ENCODE measurements around the gene SPATA3. TPM values are rescaled to one million over a fixed set of nuclear protein-coding genes. Genes with fewer than 3 reads are reported as not detected.
"Not testable (repeated sequence)": the region's sequence is repeated elsewhere in the genome, so short reads cannot be mapped to it uniquely, and the experiment has no call there.

Gene SPATA3
- total RNA-seq, 8 experiments from 2014 or later = 0.71 TPM; not detected in 7

DNA sequence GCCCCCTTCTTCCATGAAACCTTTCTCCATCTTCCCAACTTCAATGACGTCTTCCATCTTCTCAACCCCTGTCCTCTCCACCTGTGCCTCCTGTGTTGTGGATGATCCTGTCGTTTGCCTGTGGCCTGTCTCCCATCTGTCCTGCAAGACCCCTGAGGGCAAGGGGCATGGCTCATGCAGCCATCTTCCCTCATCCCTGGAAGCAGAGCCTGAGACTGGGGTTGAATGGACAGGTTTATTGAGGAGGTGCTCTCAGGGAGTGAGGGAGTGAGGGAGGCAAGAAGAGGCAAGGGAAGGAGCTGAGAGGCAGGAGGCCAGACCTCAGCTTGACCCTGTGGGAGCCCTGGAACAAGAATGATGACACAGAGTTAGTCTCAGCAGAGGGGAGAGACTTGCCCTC is 7.3 kb downstream of the SPATA3 start:
- H3K4me3 ChIP-seq = no peak overlapping the region
- in situ Hi-C loops (cut with MboI; ENCODE audit: low pct_unique_long_range_greater_than_20kb in 2 of 9, low sequenced_read_pairs in 9 of 9, unreplicated experiment in 9 of 9) = no loop called here
- no peak for ATAC-seq (replicated peaks in 6 of 8)
- no peak overlapping the region for H3K27ac ChIP-seq
- H3K4me1 ChIP-seq (replicated peaks in 1 of 2) = no peaks in the 10 kb centered on the region
- 19 to 82% (median 63%) methylated on average over 1 to 2 of the region's 2 CpGs; no CpG with 5 or more reads in 5 of the 10 experiments for WGBS, 10 experiments

DNA sequence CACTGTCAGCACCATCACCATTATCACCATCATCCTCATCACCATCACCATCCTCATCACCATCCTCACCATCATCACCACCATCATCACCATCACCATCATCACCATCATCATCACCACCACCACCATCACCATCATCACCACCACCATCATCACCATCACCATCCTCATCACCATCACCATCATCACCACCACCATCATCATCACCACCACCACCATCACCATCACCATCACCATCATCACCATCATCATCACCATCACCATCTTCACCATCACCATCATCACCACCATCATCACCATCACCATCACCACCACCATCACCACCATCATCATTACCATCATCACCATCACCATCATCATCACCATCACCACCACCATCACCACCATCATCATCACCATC is 9.0 kb downstream of the SPATA3 start:
- H3K4me1 ChIP-seq (replicated peaks in 1 of 2); ATAC-seq (replicated peaks in 6 of 8); H3K4me3 ChIP-seq; H3K27ac ChIP-seq; in situ Hi-C loops (cut with MboI; ENCODE audit: low pct_unique_long_range_greater_than_20kb in 2 of 9, low sequenced_read_pairs in 9 of 9, unreplicated experiment in 9 of 9): not testable (repeated sequence)

- Histone ChIP-seq H3K4me3 (no peak overlapping the region), H3K4me1 (replicated peaks in 1 of 2) (peaks cover 0 to 10% of the 10 kb centered on the region in 2 donors), H3K27ac (no peak overlapping the region)
- WGBS, 10 experiments = 14 to 100% (median 69%) methylated on average over 1 to 7 of the region's 10 CpGs; no CpG with 5 or more reads in 2 of the 10 experiments
- in situ Hi-C loops (cut with MboI; ENCODE audit: low pct_unique_long_range_greater_than_20kb in 2 of 9, low sequenced_read_pairs in 9 of 9, unreplicated experiment in 9 of 9) = no loop called here
- ATAC-seq (replicated peaks in 6 of 8) = no peak
Observed at GRCh38 chr2:231007286-231008098, 11.6 kb downstream of the SPATA3 start.

- in situ Hi-C loops (cut with MboI; ENCODE audit: low pct_unique_long_range_greater_than_20kb in 2 of 9, low sequenced_read_pairs in 9 of 9, unreplicated experiment in 9 of 9) = no loop called here
Observed at GRCh38 chr2:231008131-231008530, 12.2 kb downstream of the SPATA3 start.

DNA sequence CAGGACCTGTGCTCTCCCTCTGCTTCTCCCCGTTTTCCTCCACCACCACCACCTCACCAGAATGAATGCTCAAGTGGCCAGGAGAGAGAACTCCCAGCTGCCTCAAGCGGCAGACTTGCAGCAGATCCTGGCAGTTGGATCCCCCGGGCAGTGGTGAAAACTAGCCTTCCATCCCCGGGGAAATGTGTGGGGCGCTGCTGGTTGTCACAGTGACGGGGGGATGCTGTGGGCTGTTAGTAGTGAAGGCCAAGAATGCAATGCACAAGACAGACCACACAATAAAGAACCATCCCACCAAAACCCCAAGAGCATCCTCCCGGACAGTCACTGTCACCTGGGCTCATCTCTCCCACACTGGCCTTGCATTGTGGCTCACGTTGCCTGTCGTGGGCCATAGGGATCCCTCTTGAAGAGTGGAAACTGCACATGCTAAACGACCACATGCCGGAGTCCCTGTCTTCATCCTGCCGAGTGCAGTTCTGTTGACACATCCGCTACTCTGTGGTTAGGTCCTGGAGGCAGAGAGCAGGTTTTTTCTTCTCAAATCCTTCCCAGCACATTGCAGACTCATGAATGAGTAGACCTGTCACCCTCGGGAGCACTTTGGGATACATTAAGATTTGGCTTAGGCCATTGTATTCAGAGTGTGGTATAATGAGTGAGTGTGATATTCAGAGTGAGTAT is 13.5 kb downstream of the SPATA3 start:
- in situ Hi-C loops (cut with MboI; ENCODE audit: low pct_unique_long_range_greater_than_20kb in 2 of 9, low sequenced_read_pairs in 9 of 9, unreplicated experiment in 9 of 9) = no loop called here
- peak in 1 of 8 experiments; percentile 71 for ATAC-seq (replicated peaks in 6 of 8)
- 0 to 67% (median 50%) methylated on average over 1 to 7 of the region's 14 CpGs; no CpG with 5 or more reads in 3 of the 10 experiments for WGBS, 10 experiments
- Histone ChIP-seq H3K27ac (no peak overlapping the region), H3K4me3 (no peak overlapping the region), H3K4me1 (replicated peaks in 1 of 2) (peaks cover 0 to 12% of the 10 kb centered on the region in 2 donors)

More at GRCh38 chr2:231008131-231008530, 12.2 kb downstream of the SPATA3 start:
- no peak for ATAC-seq (replicated peaks in 6 of 8)
- 0 to 100% (median 79%) methylated on average over 1 to 5 of the region's 6 CpGs; no CpG with 5 or more reads in 5 of the 10 experiments for WGBS, 10 experiments
- Histone ChIP-seq H3K4me3 (no peak overlapping the region), H3K27ac (no peak overlapping the region), H3K4me1 (replicated peaks in 1 of 2) (peaks cover 0 to 12% of the 10 kb centered on the region in 2 donors)

DNA sequence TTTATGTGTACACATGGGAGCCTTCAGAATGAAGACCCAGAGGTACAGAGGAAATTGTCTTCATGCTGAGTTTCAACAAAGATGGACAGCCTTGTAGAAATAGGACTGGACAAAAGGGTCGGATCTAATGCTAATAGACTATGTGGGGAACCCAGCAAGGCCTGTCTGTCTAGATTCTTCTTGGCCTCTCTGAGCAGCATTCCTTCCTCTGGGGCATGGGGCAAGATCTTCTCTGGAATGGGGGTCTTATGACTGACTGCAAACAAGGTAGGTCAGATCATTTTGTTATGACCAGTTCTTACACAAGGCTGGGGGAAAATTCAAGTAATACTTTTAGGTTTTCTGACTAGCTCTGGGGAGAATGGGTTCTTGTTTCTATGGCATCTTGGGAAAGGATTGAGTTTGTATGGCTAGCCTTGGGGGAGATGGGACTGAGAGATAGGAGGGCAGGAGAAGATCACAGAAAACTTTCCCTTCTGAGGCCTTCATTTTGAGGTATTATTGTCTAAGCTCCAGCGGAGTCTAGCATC is 14.3 kb downstream of the SPATA3 start:
- no peak overlapping the region for H3K27ac ChIP-seq
- ATAC-seq (replicated peaks in 6 of 8) = no peak
- 14 to 100% (median 64%) methylated on average over 1 to 2 of the region's 2 CpGs; no CpG with 5 or more reads in 3 of the 10 experiments for WGBS, 10 experiments
- in situ Hi-C loops (cut with MboI; ENCODE audit: low pct_unique_long_range_greater_than_20kb in 2 of 9, low sequenced_read_pairs in 9 of 9, unreplicated experiment in 9 of 9) = no loop called here
- no peak overlapping the region for H3K4me3 ChIP-seq
- peaks cover 0 to 15% of the 10 kb centered on the region in 2 donors for H3K4me1 ChIP-seq (replicated peaks in 1 of 2)

DNA sequence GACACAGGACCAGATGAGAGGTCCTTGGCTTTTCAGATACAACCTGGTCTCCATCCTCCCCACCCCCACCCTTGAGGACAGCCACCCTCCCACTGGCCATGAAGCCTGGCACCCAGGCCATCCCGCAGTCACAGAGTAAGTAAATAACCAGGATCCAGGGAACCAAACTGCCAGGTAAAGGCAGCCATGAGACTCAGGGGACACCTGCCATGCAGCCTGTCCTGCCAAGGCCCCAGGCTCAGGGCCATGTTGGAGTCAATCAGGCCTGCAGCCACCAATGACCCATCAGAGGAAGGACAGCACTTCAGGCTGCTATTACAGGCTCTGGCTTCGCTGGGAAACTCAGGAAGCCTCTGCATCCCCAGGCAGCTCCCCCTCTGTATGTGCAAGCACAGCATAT is 15.6 kb downstream of the SPATA3 start:
- 17 to 100% (median 20%) methylated on average over 1 of the region's 2 CpGs; no CpG with 5 or more reads in 7 of the 10 experiments for WGBS, 10 experiments
- no peak for ATAC-seq (replicated peaks in 6 of 8)
- Histone ChIP-seq H3K4me1 (replicated peaks in 1 of 2) (peaks cover 7 to 26% of the 10 kb centered on the region in 2 donors), H3K27ac (no peak overlapping the region), H3K4me3 (no peak overlapping the region)
- in situ Hi-C loops (cut with MboI; ENCODE audit: low pct_unique_long_range_greater_than_20kb in 2 of 9, low sequenced_read_pairs in 9 of 9, unreplicated experiment in 9 of 9) = no loop called here

GRCh38 chr2:231012463-231012862 is 16.5 kb downstream of the SPATA3 start:
- 8 to 67% (median 53%) methylated on average over 1 to 3 of the region's 3 CpGs; no CpG with 5 or more reads in 2 of the 10 experiments for WGBS, 10 experiments
- ATAC-seq (replicated peaks in 6 of 8) = no peak
- Histone ChIP-seq H3K4me1 (replicated peaks in 1 of 2) (peaks cover 9 to 27% of the 10 kb centered on the region in 2 donors), H3K27ac (no peak overlapping the region), H3K4me3 (no peak overlapping the region)
- in situ Hi-C loops (cut with MboI; ENCODE audit: low pct_unique_long_range_greater_than_20kb in 2 of 9, low sequenced_read_pairs in 9 of 9, unreplicated experiment in 9 of 9) = no loop called here

GRCh38 chr2:231013820-231014219 is 17.9 kb downstream of the SPATA3 start:
- ATAC-seq (replicated peaks in 6 of 8) = no peak
- in situ Hi-C loops (cut with MboI; ENCODE audit: low pct_unique_long_range_greater_than_20kb in 2 of 9, low sequenced_read_pairs in 9 of 9, unreplicated experiment in 9 of 9) = no loop called here

DNA sequence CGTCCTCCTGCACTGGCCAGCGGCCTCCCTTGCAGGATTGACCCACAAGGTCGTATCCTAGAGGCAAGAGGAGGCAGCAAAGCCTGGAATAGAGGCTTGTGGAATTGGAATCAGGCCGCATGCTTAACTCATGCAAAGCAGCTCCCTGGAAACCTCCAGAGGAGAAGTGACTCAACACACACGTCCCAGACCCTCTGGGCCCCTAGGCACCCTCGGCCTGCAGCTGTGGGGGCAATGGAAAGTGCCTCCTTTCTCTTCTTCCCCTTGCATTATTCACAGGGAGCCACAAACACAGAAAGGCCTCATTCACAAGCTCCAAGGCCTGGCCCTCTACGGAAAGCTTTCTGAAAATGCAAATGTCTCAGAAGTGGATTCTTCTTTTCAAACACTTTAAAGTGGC is 19.6 kb downstream of the SPATA3 start:
- WGBS, 10 experiments = 0 to 43% (median 19%) methylated on average over 2 to 4 of the region's 7 CpGs; no CpG with 5 or more reads in 3 of the 10 experiments
- Histone ChIP-seq H3K27ac (peak overlapping the region; percentile 68 to 84), H3K4me3 (no peak overlapping the region), H3K4me1 (replicated peaks in 1 of 2) (peaks cover 9 to 20% of the 10 kb centered on the region in 2 donors)
- in situ Hi-C loops (cut with MboI; ENCODE audit: low pct_unique_long_range_greater_than_20kb in 2 of 9, low sequenced_read_pairs in 9 of 9, unreplicated experiment in 9 of 9) = no loop called here
- ATAC-seq (replicated peaks in 6 of 8) = peak; percentile 76 to 94 (median 93)

More at GRCh38 chr2:231013820-231014219, 17.9 kb downstream of the SPATA3 start:
- Histone ChIP-seq H3K4me3 (no peak overlapping the region), H3K27ac (no peak overlapping the region), H3K4me1 (replicated peaks in 1 of 2) (peaks cover 9 to 27% of the 10 kb centered on the region in 2 donors)
- 0 to 60% (median 19%) methylated on average over 1 to 3 of the region's 3 CpGs; no CpG with 5 or more reads in 2 of the 10 experiments for WGBS, 10 experiments

GRCh38 chr2:231015926-231016325 is 20.0 kb downstream of the SPATA3 start:
- WGBS, 10 experiments = 54 to 100% (median 67%) methylated on average over 2 to 3 of the region's 3 CpGs; no CpG with 5 or more reads in 6 of the 10 experiments

GRCh38 chr2:231016566-231017230 is 20.8 kb downstream of the SPATA3 start:
- Histone ChIP-seq H3K4me3 (no peak overlapping the region), H3K27ac (no peak overlapping the region), H3K4me1 (replicated peaks in 1 of 2) (peaks cover 9 to 28% of the 10 kb centered on the region in 2 donors)
- peak in 2 of 8 experiments; percentile 21 to 41 for ATAC-seq (replicated peaks in 6 of 8)
- WGBS, 10 experiments = 36 to 100% (median 68%) methylated on average over 2 to 6 of the region's 6 CpGs; no CpG with 5 or more reads in 2 of the 10 experiments
- in situ Hi-C loops (cut with MboI; ENCODE audit: low pct_unique_long_range_greater_than_20kb in 2 of 9, low sequenced_read_pairs in 9 of 9, unreplicated experiment in 9 of 9) = no loop called here

More at GRCh38 chr2:231015926-231016325, 20.0 kb downstream of the SPATA3 start:
- in situ Hi-C loops (cut with MboI; ENCODE audit: low pct_unique_long_range_greater_than_20kb in 2 of 9, low sequenced_read_pairs in 9 of 9, unreplicated experiment in 9 of 9) = no loop called here
- peak overlapping the region; percentile 68 to 84 for H3K27ac ChIP-seq
- H3K4me3 ChIP-seq = no peak overlapping the region
- peaks cover 9 to 23% of the 10 kb centered on the region in 2 donors for H3K4me1 ChIP-seq (replicated peaks in 1 of 2)
- peak in 5 of 8 experiments; percentile 42 to 58 (median 51) for ATAC-seq (replicated peaks in 6 of 8)

Data from motor neuron (in vitro differentiated cells).